ENCODE data around the gene CCDC141.

Gene CCDC141

DNA sequence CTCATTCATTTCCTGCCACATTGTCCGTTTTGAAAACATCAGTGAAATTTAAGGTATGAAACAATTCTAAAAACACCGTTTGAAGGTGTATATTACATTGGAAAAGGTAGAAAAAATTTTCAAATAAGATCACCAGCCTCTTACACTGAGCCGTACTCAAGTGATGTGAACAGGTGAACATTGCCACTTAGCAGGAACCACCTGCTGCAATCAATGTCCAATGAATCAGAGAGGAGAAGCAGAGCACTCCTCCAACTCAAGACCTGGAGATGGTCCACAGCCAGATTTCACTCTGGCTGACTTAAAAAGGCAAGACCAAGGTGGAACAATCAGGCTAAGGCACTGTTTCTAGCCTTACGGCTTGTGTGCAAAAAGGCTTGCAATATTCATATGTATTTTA, 132.4 kb downstream of the CCDC141 start:
- Histone ChIP-seq H3K27me3 (ENCODE audit: insufficient read depth, low read depth, severe bottlenecking) (no peaks in the 10 kb centered on the region), H3K27ac (no peak overlapping the region), H3K9me3 (ENCODE audit: severe bottlenecking) (no peaks in the 10 kb centered on the region), H3K4me3 (ENCODE audit: low read depth, low read length) (no peak overlapping the region), H3K36me3 (no peaks in the 10 kb centered on the region)
- TF ChIP-seq CTCF (IDR thresholded peaks at IDR 0.05; ENCODE audit: low read depth, low read length): no peak
- no peak for DNase-seq

DNA sequence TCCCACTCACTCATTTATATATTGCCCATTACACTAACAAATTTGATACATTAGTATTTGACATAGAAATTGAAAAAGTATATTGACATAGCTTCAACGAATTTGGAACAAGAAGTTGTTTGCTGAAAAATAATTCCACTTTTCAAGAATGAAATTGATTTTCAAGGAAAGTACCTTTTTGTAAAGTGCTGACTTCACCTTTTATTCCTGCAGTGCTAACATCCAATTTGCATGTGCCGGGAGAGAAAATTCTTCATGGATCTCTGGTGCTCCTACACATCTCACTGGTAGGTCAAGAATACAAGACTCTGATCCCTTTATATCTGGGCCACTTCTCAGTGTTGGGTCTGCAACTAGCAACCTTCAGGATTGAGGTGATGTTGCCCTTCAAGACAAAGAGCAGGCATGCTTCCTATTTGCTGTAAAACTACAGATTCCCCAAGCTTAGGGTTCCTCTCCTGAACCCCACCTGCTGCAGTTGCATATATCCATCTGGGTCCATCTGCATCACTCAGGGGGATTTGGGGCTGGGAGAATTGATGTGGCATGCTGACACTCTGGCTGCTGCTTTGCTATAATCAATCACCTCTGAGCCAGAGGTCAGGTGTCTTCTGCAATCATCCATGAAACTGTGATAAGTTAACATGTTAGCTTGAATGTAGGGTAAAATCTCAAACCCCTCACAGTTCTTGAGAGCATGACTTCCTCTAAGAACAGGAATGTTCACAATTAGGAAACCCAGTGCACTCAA, 134.3 kb downstream of the CCDC141 start:
- Histone ChIP-seq H3K36me3 (no peaks in the 10 kb centered on the region), H3K4me3 (ENCODE audit: low read depth, low read length) (no peak overlapping the region), H3K27ac (peak overlapping the region; percentile 35; the same call in 1 of the 2 replicates), H3K27me3 (ENCODE audit: insufficient read depth, low read depth, severe bottlenecking) (no peaks in the 10 kb centered on the region), H3K9me3 (ENCODE audit: severe bottlenecking) (no peaks in the 10 kb centered on the region)
- TF ChIP-seq CTCF (IDR thresholded peaks at IDR 0.05; ENCODE audit: low read depth, low read length): no peak
- DNase-seq: peak; percentile 56

GRCh38 chr2:178914259-178914849, 135.6 kb downstream of the CCDC141 start:
- no peak overlapping the region for H3K4me3 ChIP-seq (ENCODE audit: low read depth, low read length)
- H3K27me3 ChIP-seq (ENCODE audit: insufficient read depth, low read depth, severe bottlenecking): no peaks in the 10 kb centered on the region
- peak; percentile 84 for TF ChIP-seq CTCF (IDR thresholded peaks at IDR 0.05; ENCODE audit: low read depth, low read length)
- no peak overlapping the region; the same call in 1 of the 2 replicates for H3K27ac ChIP-seq
- DNase-seq: peak; percentile 89
- no peaks in the 10 kb centered on the region for H3K9me3 ChIP-seq (ENCODE audit: severe bottlenecking)
- no peaks in the 10 kb centered on the region for H3K36me3 ChIP-seq

GRCh38 chr2:178913049-178913441, 136.9 kb downstream of the CCDC141 start:
- no peak overlapping the region for H3K27ac ChIP-seq
- no peak for DNase-seq
- no peak for TF ChIP-seq CTCF (IDR thresholded peaks at IDR 0.05; ENCODE audit: low read depth, low read length)

GRCh38 chr2:178912416-178913048, 137.4 kb downstream of the CCDC141 start:
- H3K9me3 ChIP-seq (ENCODE audit: severe bottlenecking): no peaks in the 10 kb centered on the region
- H3K27me3 ChIP-seq (ENCODE audit: insufficient read depth, low read depth, severe bottlenecking): no peaks in the 10 kb centered on the region
- no peaks in the 10 kb centered on the region for H3K36me3 ChIP-seq
- DNase-seq: no peak
- H3K4me3 ChIP-seq (ENCODE audit: low read depth, low read length): no peak overlapping the region
- no peak for TF ChIP-seq CTCF (IDR thresholded peaks at IDR 0.05; ENCODE audit: low read depth, low read length)
- H3K27ac ChIP-seq: peak overlapping the region; percentile 70; the same call in 1 of the 2 replicates

More at GRCh38 chr2:178913049-178913441, 136.9 kb downstream of the CCDC141 start:
- Histone ChIP-seq H3K9me3 (ENCODE audit: severe bottlenecking) (no peaks in the 10 kb centered on the region), H3K36me3 (no peaks in the 10 kb centered on the region), H3K27me3 (ENCODE audit: insufficient read depth, low read depth, severe bottlenecking) (no peaks in the 10 kb centered on the region), H3K4me3 (ENCODE audit: low read depth, low read length) (no peak overlapping the region)

Data from WERI-Rb-1 (cell line).